HG03342 (cell line): Measurements from ENCODE around the gene RANBP3L.
"Not testable (repeated sequence)": the region's sequence is repeated elsewhere in the genome, so short reads cannot be mapped to it uniquely, and the experiment has no call there.

Experiments used
- ATAC-seq: cut with Tn5 transposase; IDR thresholded peaks from one replicate; pipeline ENCODE4 v1.9.1; 2021; ENCODE audit warnings: mild to moderate bottlenecking, moderate library complexity; ENCODE audit not compliant: unreplicated experiment

RANBP3L gene

GRCh38 chr5:36285837-36286615 is 15.7 kb downstream of the RANBP3L start:
- ATAC-seq = no peak

- ATAC-seq = not testable (repeated sequence)
These were observed 17.9 kb downstream of the RANBP3L start for GRCh38 chr5:36283775-36284174.

DNA sequence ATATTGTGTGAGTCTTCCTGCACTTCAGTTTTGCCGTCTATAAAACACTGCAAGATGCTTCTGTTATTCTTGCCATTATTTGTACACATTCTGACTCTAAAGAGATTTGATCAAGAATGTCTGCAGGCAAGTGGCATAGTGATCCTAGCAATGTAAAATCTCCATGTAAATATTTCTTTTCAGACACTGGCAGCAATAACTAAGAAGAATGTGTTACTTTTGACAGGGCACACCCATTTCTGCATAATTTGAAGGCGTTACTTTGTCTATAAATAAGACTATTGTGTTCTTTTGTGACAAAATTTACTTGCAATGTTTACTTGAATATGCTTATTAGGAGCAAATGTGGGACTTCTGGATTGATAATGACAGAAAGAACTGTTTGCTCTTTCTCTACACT is 20.1 kb downstream of the RANBP3L start:
- no peak for ATAC-seq

GRCh38 chr5:36279054-36279698 is 22.5 kb downstream of the RANBP3L start:
- no peak for ATAC-seq

- no peak for ATAC-seq
These were observed 24.1 kb downstream of the RANBP3L start for GRCh38 chr5:36277521-36278176.

- no peak for ATAC-seq
These were observed 24.8 kb downstream of the RANBP3L start for GRCh38 chr5:36276864-36277263.

DNA sequence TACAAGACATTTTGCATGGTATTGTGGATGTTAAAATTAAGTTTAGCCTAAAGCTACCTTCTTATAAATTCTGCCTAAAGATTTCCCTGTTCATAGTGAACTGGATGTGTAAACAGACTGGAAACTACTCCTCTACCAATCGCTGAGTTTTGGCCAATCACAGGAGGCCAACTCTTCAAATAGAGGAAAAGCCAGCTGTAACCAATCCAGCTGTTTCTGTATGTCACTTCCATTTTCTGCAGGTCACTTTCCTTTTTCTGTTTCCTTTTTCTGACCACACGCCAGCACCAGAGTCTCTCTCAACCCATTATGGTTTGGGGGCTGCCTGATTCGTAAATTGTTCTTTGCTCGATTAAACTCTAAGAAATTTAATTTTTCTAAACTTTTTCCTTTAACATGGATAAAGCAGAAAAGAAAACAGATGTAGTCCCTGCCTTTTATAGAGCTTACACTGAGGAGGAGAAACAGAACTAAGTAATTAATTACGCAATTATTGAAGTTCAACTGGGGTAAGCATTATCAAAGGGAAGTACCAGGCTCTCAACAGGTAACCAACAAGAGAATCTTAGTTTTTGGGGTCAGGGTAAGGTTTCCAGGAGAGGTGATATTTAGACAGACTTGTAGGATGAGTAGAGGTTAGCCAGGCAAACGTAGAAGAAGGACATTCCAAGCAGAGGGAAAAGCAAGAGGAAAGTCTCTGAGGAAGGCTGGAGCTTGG is 27.7 kb downstream of the RANBP3L start:
- ATAC-seq = no peak

GRCh38 chr5:36272136-36272690 is 29.5 kb downstream of the RANBP3L start:
- ATAC-seq = no peak

DNA sequence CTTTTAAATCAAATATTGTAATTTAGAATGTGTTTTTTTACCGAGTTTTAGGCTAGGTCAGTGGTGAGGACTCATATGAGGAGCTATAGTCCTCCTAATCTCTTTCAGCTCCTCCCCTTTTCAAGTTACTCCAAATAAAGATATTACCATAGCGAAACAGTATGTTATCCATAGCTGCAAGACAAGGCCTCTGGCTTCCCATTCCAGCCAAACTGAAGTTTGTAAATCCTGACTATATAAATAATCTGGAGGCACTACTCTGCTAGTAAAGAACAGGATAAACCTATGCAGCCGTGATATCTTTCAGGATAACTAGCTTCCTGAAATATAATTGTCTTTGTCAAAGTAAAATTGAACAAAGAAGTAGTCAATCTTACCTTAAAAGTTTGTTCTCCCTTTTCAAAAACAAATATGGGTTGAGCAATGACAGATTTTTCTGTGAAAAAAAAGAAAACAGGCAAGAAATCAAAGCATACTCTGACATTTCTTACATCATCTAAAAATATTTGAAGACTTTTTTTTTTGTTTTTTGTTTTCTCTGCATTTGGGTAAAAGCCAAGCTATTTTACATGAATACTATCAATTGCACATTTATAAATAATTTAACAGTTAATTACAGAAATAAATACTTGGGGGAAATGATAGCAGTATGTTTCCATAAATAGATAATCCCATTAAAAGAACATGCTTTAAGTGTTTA is 30.7 kb downstream of the RANBP3L start:
- no peak for ATAC-seq

DNA sequence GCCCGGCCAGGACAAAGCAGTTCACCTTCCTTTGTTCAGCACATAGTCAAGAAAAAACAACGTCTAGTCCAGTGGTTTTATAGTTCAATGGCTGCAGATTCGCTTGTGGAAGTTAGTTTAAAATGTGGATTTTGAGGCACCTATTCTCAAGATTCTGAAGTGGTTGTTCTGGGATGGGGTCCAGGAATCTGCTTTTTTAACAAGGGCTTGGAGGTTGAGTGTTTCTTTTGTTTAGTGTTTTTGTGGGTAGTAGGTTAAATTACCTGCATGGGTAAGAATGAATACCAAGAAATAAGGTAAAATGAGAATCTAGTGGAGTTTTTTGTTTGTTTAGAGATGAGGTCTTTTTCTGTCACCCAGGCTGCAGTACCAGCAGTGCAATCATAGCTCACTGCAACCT is 31.5 kb downstream of the RANBP3L start:
- no peak for ATAC-seq

DNA sequence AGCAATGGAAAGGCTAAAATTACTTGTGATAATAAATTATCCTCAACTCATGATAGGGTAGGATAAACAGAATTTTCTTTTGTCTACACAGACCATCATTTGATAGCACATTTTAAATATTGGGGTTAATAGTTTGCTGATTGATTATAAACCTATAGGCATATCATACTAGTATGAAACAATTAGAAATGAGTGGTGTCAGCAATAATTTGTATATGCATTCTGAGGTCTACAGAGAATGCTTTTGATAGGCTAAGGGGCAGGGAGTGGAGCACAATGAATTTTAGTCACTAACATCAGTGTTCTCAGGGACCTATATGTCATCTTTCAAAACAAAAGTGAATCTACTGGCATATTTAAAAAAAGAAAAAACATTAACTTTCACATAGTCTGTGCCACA is 32.2 kb downstream of the RANBP3L start:
- ATAC-seq = no peak

DNA sequence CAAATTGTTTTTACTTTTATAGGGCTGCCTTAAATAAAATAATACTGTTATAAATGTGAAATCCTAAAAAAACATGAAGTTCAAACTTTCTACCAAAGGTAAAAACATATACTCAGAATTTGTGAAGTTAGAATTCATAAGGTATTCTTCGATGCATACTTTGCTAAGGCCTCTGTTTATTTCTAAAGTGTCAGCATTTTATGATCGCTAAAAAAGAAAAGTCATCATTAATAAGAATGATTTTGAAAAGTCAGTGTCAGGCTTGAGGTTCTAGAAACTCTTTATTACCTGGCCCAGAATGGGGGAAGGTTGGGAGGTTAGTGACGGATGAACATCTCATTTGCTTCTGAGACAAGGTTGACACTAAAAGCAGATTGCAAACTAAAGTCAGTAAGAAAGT is 33.8 kb downstream of the RANBP3L start:
- no peak for ATAC-seq

GRCh38 chr5:36264202-36264760 is 37.4 kb downstream of the RANBP3L start:
- ATAC-seq = no peak

DNA sequence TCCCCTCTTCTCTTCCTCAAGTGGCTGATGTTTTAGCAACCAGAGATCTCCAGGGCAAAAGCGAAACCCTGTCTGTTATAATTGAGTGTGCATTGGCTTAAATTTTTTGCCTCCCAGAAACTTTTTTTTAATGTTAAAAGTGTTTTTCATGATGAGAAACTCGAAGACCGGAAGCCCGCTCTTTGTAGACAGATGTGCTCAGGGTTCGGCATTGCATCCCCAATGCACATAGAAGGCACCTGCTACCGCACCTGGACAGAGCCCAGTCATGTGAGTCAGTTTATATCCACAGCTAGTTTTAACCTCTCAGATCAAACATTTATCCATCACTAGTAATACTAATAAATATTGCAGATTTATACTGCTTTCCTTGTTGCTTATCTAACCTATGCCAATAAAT is 40.5 kb downstream of the RANBP3L start:
- ATAC-seq = no peak

DNA sequence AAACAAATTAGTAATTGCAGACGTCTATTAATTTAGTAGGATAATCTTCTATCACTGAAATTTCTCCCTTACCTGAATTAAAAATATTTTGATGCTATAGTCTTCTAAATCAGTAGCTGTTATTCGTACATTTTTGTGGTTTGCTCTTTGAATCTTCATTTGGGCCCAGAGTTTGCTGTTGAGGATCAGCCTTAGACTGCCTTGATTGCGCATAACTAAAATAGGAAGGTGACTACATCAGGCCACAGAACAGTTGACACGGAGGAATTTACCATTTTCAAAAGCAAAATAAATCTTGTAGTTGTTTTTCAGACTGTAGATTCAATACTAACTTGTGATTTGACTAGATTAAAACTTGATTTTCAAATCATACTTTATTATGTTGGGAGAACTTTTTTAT is 48.1 kb downstream of the RANBP3L start:
- ATAC-seq = no peak

GRCh38 chr5:36252722-36253365 is 48.9 kb downstream of the RANBP3L start:
- ATAC-seq = no peak

DNA sequence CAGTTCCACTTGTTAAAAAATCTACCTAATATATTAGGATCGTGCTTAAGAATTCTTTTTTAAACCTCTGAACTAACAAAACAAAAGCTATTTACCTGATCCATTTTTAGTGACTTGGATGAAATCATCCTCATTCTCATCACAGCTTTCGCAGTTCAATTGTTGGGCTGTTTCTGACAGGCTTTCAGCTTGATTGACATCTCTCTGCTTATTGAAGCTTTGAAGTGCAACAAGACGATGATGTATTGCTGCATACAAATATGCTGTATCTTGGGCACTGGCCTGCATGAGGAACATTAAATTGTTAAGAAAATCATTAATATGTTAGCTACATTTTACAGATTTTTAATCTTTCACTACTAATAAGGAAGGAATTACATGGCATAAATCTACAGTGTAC is 50.5 kb downstream of the RANBP3L start:
- no peak for ATAC-seq

GRCh38 chr5:36250427-36250826 is 51.3 kb downstream of the RANBP3L start:
- ATAC-seq = no peak

GRCh38 chr5:36246036-36246800 is 55.5 kb downstream of the RANBP3L start:
- ATAC-seq = no peak
